ENCODE results near the gene ZNF891.

Gene ZNF891

GRCh38 chr12:133105620-133106019, 24.5 kb downstream of the ZNF891 start:
- H3K4me3 ChIP-seq, result peak overlapping the region; percentile 35
- TF ChIP-seq CTCF (IDR thresholded peaks at IDR 0.05), result no peak

GRCh38 chr12:133083345-133083744, 46.7 kb downstream of the ZNF891 start:
- TF ChIP-seq CTCF (IDR thresholded peaks at IDR 0.05), result no peak
- no peak for DNase-seq (ENCODE audit: low spot score)
- Histone ChIP-seq H3K27ac (no peak overlapping the region), H3K4me3 (no peak overlapping the region)

More at GRCh38 chr12:133105620-133106019, 24.5 kb downstream of the ZNF891 start:
- no peak overlapping the region for H3K27ac ChIP-seq
- DNase-seq (ENCODE audit: low spot score), result no peak

- H3K4me3 ChIP-seq, result peak overlapping the region; percentile 94
- no peak for DNase-seq (ENCODE audit: low spot score)
- H3K27ac ChIP-seq, result peak overlapping the region; percentile 96 to 98
- TF ChIP-seq CTCF (IDR thresholded peaks at IDR 0.05), result no peak
These were observed 48.8 kb downstream of the ZNF891 start for GRCh38 chr12:133081159-133081780.

GRCh38 chr12:133080368-133081158, 49.5 kb downstream of the ZNF891 start, which contains the start of gene ZNF140:
TSS of gene ZNF140 (plus strand) at chr12:133080923. CDS start at chr12:133081321, 398 bp downstream.
- DNase-seq (ENCODE audit: low spot score), result peak; percentile 97
- peak within 1 kb of the TSS; percentile 94 for H3K4me3 ChIP-seq
- no peak for TF ChIP-seq CTCF (IDR thresholded peaks at IDR 0.05)
- H3K27ac ChIP-seq, result peak within 1 kb of the TSS; percentile 96 to 98

GRCh38 chr12:133080026-133080367, 50.1 kb downstream of the ZNF891 start:
- Histone ChIP-seq H3K27ac (peak overlapping the region; percentile 96 to 98), H3K4me3 (peak overlapping the region; percentile 94)
- peak; percentile 99 for DNase-seq (ENCODE audit: low spot score)
- no peak for TF ChIP-seq CTCF (IDR thresholded peaks at IDR 0.05)

- TF ChIP-seq CTCF (IDR thresholded peaks at IDR 0.05), result no peak
- DNase-seq (ENCODE audit: low spot score), result no peak
- Histone ChIP-seq H3K27ac (no peak overlapping the region), H3K4me3 (no peak overlapping the region)
These were observed 56.2 kb downstream of the ZNF891 start for GRCh38 chr12:133073836-133074235.

- DNase-seq (ENCODE audit: low spot score), result no peak
- TF ChIP-seq CTCF (IDR thresholded peaks at IDR 0.05), result no peak
- no peak overlapping the region for H3K27ac ChIP-seq
- H3K4me3 ChIP-seq, result no peak overlapping the region
These were observed 66.5 kb downstream of the ZNF891 start for GRCh38 chr12:133063556-133063955.
